Panc1 (cell line): ENCODE measurements around the gene CCDC69.

Source experiments
- CTCF ChIP-seq: fragments of 450-650 bp; IDR thresholded peaks from 2 replicates; pipeline ENCODE4 v1.5.1; 2017; ENCODE audit warnings: mild to moderate bottlenecking
- POLR2AphosphoS5 ChIP-seq: IDR thresholded peaks from 2 replicates; pipeline ENCODE4 v1.6.1; 2012; ENCODE audit warnings: mild to moderate bottlenecking, low read depth, low read length, moderate library complexity
- REST ChIP-seq, 2 experiments: IDR thresholded peaks; 2 replicates each; pipeline ENCODE4 v1.6.1; 2011 to 2012; ENCODE audit warnings: low read depth in 2 of 2, control low read depth in 1 of 2, low read length in 1 of 2, mild to moderate bottlenecking in 1 of 2, moderate library complexity in 1 of 2; ENCODE audit not compliant: insufficient read depth in 1 of 2
- SIN3A ChIP-seq: IDR thresholded peaks from 2 replicates; pipeline ENCODE4 v1.6.1; 2012; ENCODE audit warnings: low read depth, mild to moderate bottlenecking, low read length, moderate library complexity, borderline replicate concordance; ENCODE audit not compliant: insufficient read depth

- no peak for TF ChIP-seq CTCF
- no peak for TF ChIP-seq POLR2AphosphoS5
- no peak for TF ChIP-seq REST (IDR thresholded peaks at IDR 0.05; ENCODE audit: insufficient read depth in 1 of 2, low read depth in 2 of 2, low read length in 1 of 2)
- TF ChIP-seq SIN3A: no peak
Measured at GRCh38 chr5:151143645-151144044, 80.2 kb downstream of the CCDC69 start.
